HG03575 (cell line): ENCODE results near the gene OTUD7B.
"Not testable (repeated sequence)": the region's sequence is repeated elsewhere in the genome, so short reads cannot be mapped to it uniquely, and the experiment has no call there.

Experiments used
- ATAC-seq: cut with Tn5 transposase; IDR thresholded peaks from one replicate; pipeline ENCODE4 v1.9.1; 2021; ENCODE audit not compliant: unreplicated experiment, insufficient number of reproducible peaks, low FRiP score; ENCODE audit errors: extremely low read depth

Gene OTUD7B

DNA sequence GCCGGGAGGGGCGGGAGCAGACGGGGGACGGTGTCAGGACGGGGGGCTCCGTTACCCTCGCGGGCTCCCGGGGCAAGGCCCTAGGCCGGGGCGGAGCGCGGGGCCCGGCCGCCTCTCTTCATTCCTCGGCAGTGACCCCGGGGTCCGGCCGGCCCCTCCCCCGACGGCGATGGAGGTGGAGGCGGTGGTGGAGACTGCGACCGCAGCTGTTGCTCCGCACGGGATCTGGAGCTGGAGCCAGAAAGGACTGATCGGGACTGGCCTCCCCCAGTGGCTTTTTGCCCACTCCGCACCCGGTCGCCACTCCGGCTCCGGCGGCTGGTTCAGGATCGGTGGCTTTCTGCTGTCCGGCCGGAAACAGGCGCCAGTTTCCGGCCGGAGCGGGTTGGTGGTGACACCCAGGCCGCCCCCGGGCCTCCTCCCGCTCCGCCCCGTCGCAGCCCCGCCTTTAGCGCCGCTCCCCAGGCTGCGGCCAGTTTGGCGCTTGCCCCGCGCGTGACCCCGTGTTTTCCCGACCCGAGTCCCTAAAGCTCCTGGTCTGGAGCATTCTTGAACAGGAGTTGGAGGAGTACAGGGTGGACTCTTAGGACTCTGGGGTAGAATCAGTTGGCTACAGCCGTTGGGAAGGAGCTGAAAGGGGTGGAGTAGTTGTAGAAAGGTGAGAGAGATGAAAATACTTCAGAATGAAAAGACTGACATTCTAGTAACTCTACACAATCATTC, at the start of gene OTUD7B:
OTUD7B (minus strand) TSS at position 334 of the 723 bp plus-strand sequence. CDS start 33,216 bp downstream, outside the sequence.
- ATAC-seq, result no peak

DNA sequence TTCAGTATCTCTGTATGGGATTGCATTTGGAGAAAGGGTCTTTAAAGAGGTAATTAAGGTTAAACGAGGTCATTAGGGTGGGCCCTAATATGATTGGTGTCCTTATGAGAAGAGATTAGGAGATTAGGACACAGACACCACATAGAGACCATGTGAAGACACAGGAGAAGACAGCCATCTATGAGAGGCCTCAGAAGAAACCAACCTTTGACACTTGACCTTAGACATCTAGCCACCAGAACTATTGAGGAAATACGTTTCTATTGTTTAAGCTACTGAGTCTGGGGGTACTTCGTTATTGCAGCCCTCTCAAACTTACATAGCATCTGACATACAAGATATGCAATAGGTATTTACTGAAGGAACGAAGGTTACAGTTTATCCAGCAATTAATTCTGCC, 49.7 kb upstream of the OTUD7B start:
- no peak for ATAC-seq

- no peak for ATAC-seq
Measured at GRCh38 chr1:150056407-150056806, 45.9 kb upstream of the OTUD7B start.

GRCh38 chr1:150055507-150055906, 45.0 kb upstream of the OTUD7B start:
- not testable (repeated sequence) for ATAC-seq

GRCh38 chr1:150053926-150054325, 43.4 kb upstream of the OTUD7B start:
- ATAC-seq, result no peak

- ATAC-seq, result not testable (repeated sequence)
Measured at GRCh38 chr1:150051905-150052412, 41.4 kb upstream of the OTUD7B start.

DNA sequence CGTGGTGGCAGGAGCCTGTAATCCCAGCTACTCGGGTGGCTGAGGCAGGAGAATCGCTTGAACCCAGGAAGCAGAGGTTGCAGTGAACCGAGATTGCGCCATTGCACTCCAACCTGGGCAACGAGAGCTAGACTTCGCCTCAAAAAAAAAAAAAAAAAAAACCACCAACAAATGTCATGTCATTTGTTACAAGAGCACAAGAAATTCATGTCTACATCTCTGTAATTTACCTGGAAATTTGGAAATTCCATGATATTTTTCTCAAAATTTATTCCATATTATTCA, 40.5 kb upstream of the OTUD7B start:
- no peak for ATAC-seq

- no peak for ATAC-seq
Measured at GRCh38 chr1:150049926-150050325, 39.4 kb upstream of the OTUD7B start.

DNA sequence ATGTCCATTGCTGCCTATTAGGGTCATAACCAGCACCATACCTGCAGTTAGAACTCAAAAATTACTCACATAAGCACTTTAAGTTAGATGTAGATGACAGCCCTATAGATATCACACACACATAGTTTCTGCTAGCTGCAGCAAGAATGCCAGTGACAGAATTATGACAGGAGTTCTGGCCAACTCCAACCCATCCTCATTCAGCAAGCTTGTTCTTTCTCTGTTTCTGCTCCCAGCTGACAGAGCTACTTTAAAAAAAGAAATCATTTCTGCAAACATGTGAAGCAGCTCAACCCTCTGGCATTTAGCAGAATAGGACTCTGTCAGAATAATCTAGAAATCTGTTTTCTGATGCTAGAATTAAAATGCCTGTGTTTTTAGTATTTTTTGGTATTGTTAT, 23.8 kb upstream of the OTUD7B start:
- no peak for ATAC-seq

DNA sequence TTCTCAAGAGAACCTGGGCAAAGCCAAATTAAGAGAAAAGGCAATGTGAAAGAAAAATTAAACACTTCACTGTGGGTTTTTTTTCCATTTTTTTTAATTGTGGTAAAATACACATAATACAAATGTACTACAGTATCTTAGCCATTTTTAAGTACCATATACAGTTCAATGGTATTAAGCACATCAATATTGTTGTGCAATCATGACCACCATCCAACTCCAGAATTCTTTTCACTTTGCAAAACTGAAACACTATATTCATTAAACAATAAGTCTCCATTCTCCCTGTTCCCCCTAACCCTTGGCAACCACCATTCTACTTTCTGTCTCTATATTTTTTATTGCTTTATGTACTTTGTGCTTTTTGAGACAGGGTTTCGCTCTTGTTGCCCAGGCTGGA, 17.8 kb upstream of the OTUD7B start:
- ATAC-seq, result no peak

GRCh38 chr1:150024156-150024555, 13.6 kb upstream of the OTUD7B start:
- no peak for ATAC-seq

- ATAC-seq, result no peak
Measured at GRCh38 chr1:150022357-150022756, 11.8 kb upstream of the OTUD7B start.

DNA sequence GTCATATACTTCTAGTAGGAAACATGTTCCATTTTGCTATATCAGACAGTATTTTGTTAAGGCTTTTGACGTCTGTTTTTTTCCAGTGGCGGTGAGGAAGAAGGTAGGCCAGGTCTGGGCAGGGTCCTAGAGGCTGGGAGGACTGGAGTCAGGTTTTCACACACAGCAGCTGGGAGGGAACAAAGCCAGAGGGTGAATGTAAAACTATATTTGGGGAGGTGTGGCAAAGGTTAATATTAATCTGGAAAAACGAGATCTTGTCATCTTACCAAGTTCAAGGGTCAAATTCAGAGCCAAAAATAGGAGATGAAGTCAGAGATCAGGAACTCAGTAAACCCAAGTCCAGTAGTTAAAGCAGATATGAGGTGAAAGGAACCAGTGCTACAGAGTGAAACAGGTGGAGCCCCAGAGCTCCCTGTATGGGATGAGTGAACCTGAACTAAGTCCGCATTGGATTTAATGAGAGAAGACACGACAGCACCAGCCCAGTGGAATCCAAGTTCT, 10.7 kb upstream of the OTUD7B start:
- no peak for ATAC-seq

GRCh38 chr1:150020711-150021110, 10.2 kb upstream of the OTUD7B start:
- no peak for ATAC-seq

DNA sequence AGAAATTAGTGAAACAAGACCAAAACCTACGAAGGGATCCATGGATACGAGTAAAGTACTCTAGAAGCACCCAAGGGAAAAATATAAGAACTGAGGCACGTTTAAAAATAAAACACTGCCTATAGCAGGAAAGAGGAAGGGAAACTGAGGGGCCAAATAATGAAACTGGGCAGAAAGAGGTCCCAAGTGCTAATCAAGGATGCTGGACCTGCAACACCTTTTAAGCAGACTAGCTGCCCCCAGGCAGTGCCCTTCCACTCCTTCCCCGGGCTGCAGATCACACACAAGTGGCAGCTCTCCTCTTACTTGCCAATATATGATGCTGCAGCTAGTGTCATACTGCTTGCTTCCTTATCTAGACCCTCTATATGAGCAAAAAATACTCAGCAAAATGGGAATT, 7.6 kb upstream of the OTUD7B start:
- no peak for ATAC-seq

DNA sequence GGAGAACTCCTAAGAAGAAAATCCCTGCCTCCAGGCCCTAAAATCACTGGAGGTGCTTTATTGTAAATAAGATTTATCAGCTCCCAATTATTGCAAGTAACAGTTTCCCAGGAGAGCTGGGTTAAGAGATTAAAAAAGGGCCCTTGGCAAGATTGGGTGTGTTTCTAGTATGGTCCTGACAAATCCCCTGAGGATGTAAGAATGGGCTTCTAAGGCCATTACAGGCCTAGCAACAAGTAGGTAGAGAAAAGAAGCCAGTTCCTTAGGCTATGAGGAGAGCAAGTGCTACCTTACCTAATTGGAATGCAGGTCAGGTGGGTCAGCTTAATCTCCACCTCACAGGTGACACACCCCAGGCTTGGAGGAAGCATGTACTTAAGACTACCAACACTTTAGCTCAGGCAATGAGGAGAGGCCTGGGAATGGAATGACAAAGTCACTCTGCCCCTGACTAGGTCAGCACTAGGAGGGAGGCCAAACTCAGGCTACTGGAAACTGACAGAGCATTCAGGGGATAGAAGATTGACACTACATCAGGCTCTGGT, 6.8 kb upstream of the OTUD7B start:
- no peak for ATAC-seq

GRCh38 chr1:150015651-150016131, 5.2 kb upstream of the OTUD7B start:
- ATAC-seq, result no peak

- no peak for ATAC-seq
Measured at GRCh38 chr1:150012611-150013010, 2.1 kb upstream of the OTUD7B start.

DNA sequence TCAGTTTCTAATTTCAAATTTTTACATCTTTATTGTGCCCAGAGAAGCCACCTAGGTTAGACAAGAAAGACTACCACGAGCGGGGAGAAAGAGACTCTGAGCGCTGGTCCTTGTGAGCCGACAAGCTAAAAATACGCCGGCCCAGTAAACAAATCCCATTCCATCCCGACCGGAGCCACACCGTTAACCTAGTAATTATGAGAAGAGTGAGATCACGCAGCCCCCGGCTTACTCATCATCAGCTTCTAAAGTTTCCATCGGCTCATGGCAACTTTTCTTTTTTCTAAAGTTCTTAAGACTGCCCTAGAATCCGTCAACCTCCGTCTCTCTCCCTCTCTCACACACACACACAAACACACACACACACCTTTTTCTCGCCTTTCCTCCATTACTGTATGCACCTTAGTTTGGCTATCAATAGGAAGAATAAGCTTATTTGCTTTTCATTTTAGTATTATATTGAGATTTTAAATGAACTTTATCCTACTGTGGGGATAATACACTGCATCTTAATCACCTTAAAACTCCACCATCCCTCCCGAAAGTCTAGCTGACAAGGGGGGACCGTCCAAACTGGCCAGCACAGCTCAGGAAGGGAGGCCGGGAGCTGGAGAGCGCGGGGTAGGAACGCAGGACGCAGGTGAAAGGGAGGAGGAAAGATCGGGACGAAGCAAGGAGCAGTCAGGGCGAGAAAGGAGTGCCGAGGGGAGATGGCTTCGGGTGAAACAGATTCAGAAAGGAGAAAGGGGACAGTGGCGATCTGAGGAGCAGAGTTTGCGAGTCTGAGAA, 728 bp downstream of the OTUD7B start:
- ATAC-seq, result no peak

- no peak for ATAC-seq
Measured at GRCh38 chr1:150008699-150009098, 1.8 kb downstream of the OTUD7B start.
